GM18951 (cell line): ENCODE data around the gene RAPGEF2.

Source experiments
- POLR2A ChIP-seq: IDR thresholded peaks from 4 replicates; pipeline ENCODE4 v1.6.1; 2011; ENCODE audit warnings: mild to moderate bottlenecking; ENCODE audit not compliant: insufficient read length, insufficient read depth; ENCODE audit errors: extremely low read depth
- in situ Hi-C: fragments of 300-500 bp; cut with MboI; formaldehyde crosslinking; loops from one replicate; pipeline ENCODE4 v1.12.0; 2022; ENCODE audit warnings: low sequenced_read_pairs, mixed read lengths, inconsistent platforms; ENCODE audit not compliant: unreplicated experiment

RAPGEF2 gene

GRCh38 chr4:159216834-159217233 lies 114.0 kb downstream of the RAPGEF2 start:
- in situ Hi-C loops = no loop called here
- no peak for TF ChIP-seq POLR2A

GRCh38 chr4:159219862-159220261 lies 117.0 kb downstream of the RAPGEF2 start:
- in situ Hi-C loops = no loop called here

GRCh38 chr4:159220353-159220752 lies 117.5 kb downstream of the RAPGEF2 start:
- TF ChIP-seq POLR2A = no peak
- in situ Hi-C loops = no loop called here

More at GRCh38 chr4:159219862-159220261, 117.0 kb downstream of the RAPGEF2 start:
- no peak for TF ChIP-seq POLR2A

GRCh38 chr4:159221280-159221679 lies 118.4 kb downstream of the RAPGEF2 start:
- in situ Hi-C loops = no loop called here
- TF ChIP-seq POLR2A = no peak

- in situ Hi-C loops = no loop called here
- TF ChIP-seq POLR2A = no peak
These were observed 119.2 kb downstream of the RAPGEF2 start for GRCh38 chr4:159222043-159222552.

GRCh38 chr4:159224408-159224807 lies 121.5 kb downstream of the RAPGEF2 start:
- in situ Hi-C loops = no loop called here
- no peak for TF ChIP-seq POLR2A

- in situ Hi-C loops = no loop called here
- TF ChIP-seq POLR2A = no peak
These were observed 124.5 kb downstream of the RAPGEF2 start for GRCh38 chr4:159227378-159227777.

- in situ Hi-C loops = no loop called here
- no peak for TF ChIP-seq POLR2A
These were observed 125.1 kb downstream of the RAPGEF2 start for GRCh38 chr4:159227984-159228383.

- no peak for TF ChIP-seq POLR2A
- in situ Hi-C loops = no loop called here
These were observed 126.3 kb downstream of the RAPGEF2 start for GRCh38 chr4:159229164-159229563.

GRCh38 chr4:159232465-159233106 lies 129.7 kb downstream of the RAPGEF2 start:
- no peak for TF ChIP-seq POLR2A
- in situ Hi-C loops = no loop called here

GRCh38 chr4:159235779-159236368 lies 133.0 kb downstream of the RAPGEF2 start:
- no peak for TF ChIP-seq POLR2A

GRCh38 chr4:159237975-159238374 lies 135.1 kb downstream of the RAPGEF2 start:
- no peak for TF ChIP-seq POLR2A
- in situ Hi-C loops = no loop called here

More at GRCh38 chr4:159235779-159236368, 133.0 kb downstream of the RAPGEF2 start:
- in situ Hi-C loops = no loop called here

GRCh38 chr4:159238631-159239030 lies 135.8 kb downstream of the RAPGEF2 start:
- TF ChIP-seq POLR2A = no peak
- in situ Hi-C loops = no loop called here

GRCh38 chr4:159239629-159240028 lies 136.8 kb downstream of the RAPGEF2 start:
- no peak for TF ChIP-seq POLR2A
- in situ Hi-C loops = no loop called here
